K562 (cell line): Measurements from ENCODE around the gene SRCIN1. TPM values are rescaled to one million over a fixed set of nuclear protein-coding genes. Genes with fewer than 3 reads are reported as not detected.
A peak's percentile ranks its signal among the peaks of the same experiment; 100 is the strongest.

Experiments
- BCOR ChIP-seq: fragments of 450-650 bp; IDR thresholded peaks from 2 replicates; pipeline ENCODE4 v1.6.1; 2016
- CBFA2T3 ChIP-seq: fragments of 450-650 bp; IDR thresholded peaks from 2 replicates; pipeline ENCODE4 v1.6.1; 2017
- CREM ChIP-seq: IDR thresholded peaks from 2 replicates; pipeline ENCODE4 v1.6.1; 2014; ENCODE audit warnings: antibody characterized with exemption, low read depth
- CTBP1 ChIP-seq: fragments of 450-650 bp; IDR thresholded peaks from 2 replicates; pipeline ENCODE4 v1.6.1; 2016; ENCODE audit warnings: borderline replicate concordance
- EGR1 ChIP-seq: fragments of 450-650 bp; conservative IDR thresholded peaks from 2 replicates; pipeline ENCODE4 v1.6.1; 2017; ENCODE audit warnings: mild to moderate bottlenecking
- HNRNPLL ChIP-seq: fragments of 200-400 bp; formaldehyde crosslinking; IDR thresholded peaks from 2 replicates; pipeline ENCODE4 v1.6.1; 2017; ENCODE audit warnings: low read length, low read depth, mild to moderate bottlenecking; ENCODE audit not compliant: poor library complexity, severe bottlenecking
- KLF16 ChIP-seq: IDR thresholded peaks from 2 replicates; pipeline ENCODE4 v1.6.1; 2016; ENCODE audit warnings: antibody characterized with exemption
- RNF2 ChIP-seq: sonication (generic); IDR thresholded peaks from 2 replicates; pipeline ENCODE4 v1.6.1; 2016
- SMAD4 ChIP-seq: fragments of 250-450 bp; sonication (Bioruptor Pico); conservative IDR thresholded peaks from 2 replicates; pipeline ENCODE4 v1.8.0; 2021; ENCODE audit warnings: inconsistent platforms, mild to moderate bottlenecking, moderate library complexity
- SMARCA4 ChIP-seq: fragments of 450-650 bp; IDR thresholded peaks from 2 replicates; pipeline ENCODE4 v1.6.1; 2016
- SPI1 ChIP-seq: IDR thresholded peaks from 2 replicates; pipeline ENCODE4 v1.6.1; 2011; ENCODE audit warnings: low read depth, low read length, control low read depth, borderline replicate concordance
- TAF1 ChIP-seq: IDR thresholded peaks from 2 replicates; pipeline ENCODE4 v1.6.1; 2011; ENCODE audit warnings: mild to moderate bottlenecking, low read length, moderate library complexity; ENCODE audit not compliant: insufficient read depth, control insufficient read depth, severe bottlenecking; ENCODE audit errors: extremely low read depth
- TAL1 ChIP-seq: fragments of 450-650 bp; IDR thresholded peaks from 2 replicates; pipeline ENCODE4 v1.6.1; 2016; ENCODE audit warnings: mild to moderate bottlenecking
- THRA ChIP-seq: fragments of 450-650 bp; IDR thresholded peaks from 2 replicates; pipeline ENCODE4 v1.6.1; 2017; ENCODE audit warnings: mild to moderate bottlenecking, moderate library complexity
- UBTF ChIP-seq, 2 experiments: IDR thresholded peaks; 2 replicates each; pipeline ENCODE4 v1.6.1; 2012; ENCODE audit warnings: improper control_type of control experiment in 2 of 2, low read depth in 2 of 2, low read length in 2 of 2, borderline replicate concordance in 1 of 2
- ZNF77 ChIP-seq: fragments of 250-450 bp; sonication (Bioruptor Pico); IDR thresholded peaks from 2 replicates; pipeline ENCODE4 v1.5.0; 2020
- polyA plus RNA-seq, 8 experiments: library from polyadenylated mRNA; depleted of rRNA in 4 of 8; stranded (reverse) in 5 of 8; unstranded in 3 of 8; fragments of >200 nt; fragmentation: Nextera tagmentation in 2 of 8; fragmentation: Illumina TruSeq in 1 of 8; extraction: Ambion mirVana in 2 of 8; extraction: Trizol in 1 of 8; gene quantifications; 2 replicates each; pipeline versions ENCODE4 v1.2.1 to v1.2.3, GENCODE V29; 2011 to 2014; ENCODE audit warnings: inconsistent platforms in 1 of 8, missing spikeins in 1 of 8
- total RNA-seq, 7 experiments: library from RNA; depleted of rRNA in 6 of 7; stranded (reverse); fragments of >200 nt in 6 of 7; fragmentation: Illumina TruSeq in 2 of 7; extraction: Trizol in 2 of 7; gene quantifications; 2 replicates each; pipeline versions ENCODE4 v1.2.1 to v1.2.3, GENCODE V29; 2011 to 2021; ENCODE audit warnings: low replicate concordance in 1 of 7
- TF ChIP-seq, protein P1 (sequence below): fragments of 250-450 bp; sonication (Bioruptor Pico); IDR thresholded peaks from 2 replicates; pipeline ENCODE4 v1.9.0; 2021; ENCODE audit warnings: mild to moderate bottlenecking
- TF ChIP-seq, protein P2 (sequence below): fragments of 450-650 bp; IDR thresholded peaks from 2 replicates; pipeline ENCODE4 v1.6.1; 2017; ENCODE audit warnings: antibody characterized with exemption

SRCIN1 gene
- total and polyA plus RNA-seq, 9 of the 15 experiments (the other 6 are each of a cell fraction or from before 2014, with no cell fraction given): 0.09 to 0.33 (median 0.13) TPM; not detected in 6

GRCh38 chr17:38654411-38655398, 49.0 kb upstream of the SRCIN1 start (continued):
- TF ChIP-seq TAF1: no peak
- TF ChIP-seq, protein P1, sequence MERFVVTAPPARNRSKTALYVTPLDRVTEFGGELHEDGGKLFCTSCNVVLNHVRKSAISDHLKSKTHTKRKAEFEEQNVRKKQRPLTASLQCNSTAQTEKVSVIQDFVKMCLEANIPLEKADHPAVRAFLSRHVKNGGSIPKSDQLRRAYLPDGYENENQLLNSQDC (CRISPR knock-in tag): no peak
- TF ChIP-seq TAL1: peak; percentile 57
- TF ChIP-seq THRA: no peak
- no peak for TF ChIP-seq ZNF77 (CRISPR knock-in tag)
- TF ChIP-seq CREM: 0 out of 2 replicates have a peak, but pooled peaks have one; percentile 41
- TF ChIP-seq UBTF (IDR thresholded peaks at IDR 0.05; ENCODE audit: borderline replicate concordance in 1 of 2, low read depth in 2 of 2, low read length in 2 of 2): 0 out of 4 replicates have a peak, but pooled peaks of 1 of the 2 experiments have one; percentile 45
- 0 out of 2 replicates have a peak, but pooled peaks have one; percentile 29 for TF ChIP-seq SMAD4
- TF ChIP-seq KLF16: peak; percentile 34
- TF ChIP-seq RNF2: 0 out of 2 replicates have a peak, but pooled peaks have one; percentile 41
- TF ChIP-seq BCOR: 0 out of 2 replicates have a peak, but pooled peaks have one; percentile 9
- TF ChIP-seq SPI1: peak; percentile 40; the same call in 1 of the 2 replicates
- peak; percentile 82 for TF ChIP-seq CBFA2T3
- TF ChIP-seq EGR1: peak; percentile 69
- peak; percentile 32; the same call in 1 of the 2 replicates for TF ChIP-seq CTBP1
- TF ChIP-seq SMARCA4: peak; percentile 46; the same call in 1 of the 2 replicates
- TF ChIP-seq, protein P2, sequence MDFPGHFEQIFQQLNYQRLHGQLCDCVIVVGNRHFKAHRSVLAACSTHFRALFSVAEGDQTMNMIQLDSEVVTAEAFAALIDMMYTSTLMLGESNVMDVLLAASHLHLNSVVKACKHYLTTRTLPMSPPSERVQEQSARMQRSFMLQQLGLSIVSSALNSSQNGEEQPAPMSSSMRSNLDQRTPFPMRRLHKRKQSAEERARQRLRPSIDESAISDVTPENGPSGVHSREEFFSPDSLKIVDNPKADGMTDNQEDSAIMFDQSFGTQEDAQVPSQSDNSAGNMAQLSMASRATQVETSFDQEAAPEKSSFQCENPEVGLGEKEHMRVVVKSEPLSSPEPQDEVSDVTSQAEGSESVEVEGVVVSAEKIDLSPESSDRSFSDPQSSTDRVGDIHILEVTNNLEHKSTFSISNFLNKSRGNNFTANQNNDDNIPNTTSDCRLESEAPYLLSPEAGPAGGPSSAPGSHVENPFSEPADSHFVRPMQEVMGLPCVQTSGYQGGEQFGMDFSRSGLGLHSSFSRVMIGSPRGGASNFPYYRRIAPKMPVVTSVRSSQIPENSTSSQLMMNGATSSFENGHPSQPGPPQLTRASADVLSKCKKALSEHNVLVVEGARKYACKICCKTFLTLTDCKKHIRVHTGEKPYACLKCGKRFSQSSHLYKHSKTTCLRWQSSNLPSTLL: no peak
- no peak for TF ChIP-seq HNRNPLL
